K562 (cell line): ENCODE data around the gene OR4Q2. TPM values are rescaled to one million over a fixed set of nuclear protein-coding genes. Genes with fewer than 3 reads are reported as not detected.

Experiments used
- BMI1 ChIP-seq: fragments of 150-350 bp; IDR thresholded peaks from 2 replicates; pipeline ENCODE4 v1.6.1; 2014; ENCODE audit warnings: low read length
- CHAMP1 ChIP-seq: fragments of 450-650 bp; IDR thresholded peaks from 2 replicates; pipeline ENCODE4 v1.6.1; 2016; ENCODE audit warnings: mild to moderate bottlenecking
- CREB5 ChIP-seq: fragments of 250-450 bp; sonication (Bioruptor Pico); IDR thresholded peaks from 2 replicates; pipeline ENCODE4 v1.5.0; 2020; ENCODE audit warnings: mild to moderate bottlenecking
- CREBBP ChIP-seq: IDR thresholded peaks from one replicate; pipeline ENCODE4 v1.6.1; 2012; ENCODE audit warnings: low read depth, mild to moderate bottlenecking, control low read depth, inconsistent platforms, low read length
- FOXA1 ChIP-seq: fragments of 450-650 bp; IDR thresholded peaks from 2 replicates; pipeline ENCODE4 v1.6.1; 2016; ENCODE audit warnings: mild to moderate bottlenecking, borderline replicate concordance
- KAT2B ChIP-seq: IDR thresholded peaks from one replicate; pipeline ENCODE4 v1.6.1; 2012; ENCODE audit warnings: low read depth, mild to moderate bottlenecking, control low read depth, inconsistent platforms, low read length, moderate library complexity
- MAFG ChIP-seq: fragments of 450-650 bp; conservative IDR thresholded peaks from 2 replicates; pipeline ENCODE4 v1.6.1; 2016; ENCODE audit warnings: missing genetic modification characterization, missing compliant biosample characterization
- NUFIP1 ChIP-seq: fragments of 450-650 bp; IDR thresholded peaks from 2 replicates; pipeline ENCODE4 v1.6.1; 2018; ENCODE audit not compliant: partially characterized antibody
- REST ChIP-seq, 2 experiments: fragments of 450-650 bp; formaldehyde crosslinking in 1 of 2; IDR thresholded peaks; 2 replicates each; pipeline versions ENCODE4 v1.4.0 to v1.6.1; 2014 to 2020; ENCODE audit warnings: mild to moderate bottlenecking in 2 of 2, borderline replicate concordance in 1 of 2, low read depth in 1 of 2
- SIN3A ChIP-seq, 2 experiments: fragments of 150-350 bp in 1 of 2; IDR thresholded peaks; 2 replicates each; pipeline ENCODE4 v1.6.1; 2011 to 2016; ENCODE audit warnings: borderline replicate concordance in 2 of 2, low read depth in 2 of 2, low read length in 2 of 2, mild to moderate bottlenecking in 2 of 2, moderate library complexity in 2 of 2; ENCODE audit not compliant: control insufficient read depth in 1 of 2
- SMAD1 ChIP-seq: fragments of 150-350 bp; IDR thresholded peaks from 2 replicates; pipeline ENCODE4 v1.6.1; 2014; ENCODE audit warnings: low read length, low read depth; ENCODE audit not compliant: partially characterized antibody
- SMARCC2 ChIP-seq: fragments of 450-650 bp; IDR thresholded peaks from 2 replicates; pipeline ENCODE4 v1.6.1; 2017; ENCODE audit warnings: antibody characterized with exemption, moderate library complexity, mild to moderate bottlenecking, low read depth
- ZBTB7A ChIP-seq: IDR thresholded peaks from 2 replicates; pipeline ENCODE4 v1.6.1; 2011; ENCODE audit warnings: low read depth, mild to moderate bottlenecking, low read length, moderate library complexity, borderline replicate concordance; ENCODE audit not compliant: control insufficient read depth
- ZBTB9 ChIP-seq: fragments of 450-650 bp; formaldehyde crosslinking; IDR thresholded peaks from 2 replicates; pipeline ENCODE4 v1.4.0; 2020; ENCODE audit warnings: mild to moderate bottlenecking, moderate library complexity
- ZNF274 ChIP-seq: IDR thresholded peaks from 2 replicates; pipeline ENCODE4 v1.6.1; 2011; ENCODE audit warnings: low read depth, mild to moderate bottlenecking, low read length, moderate library complexity, borderline replicate concordance
- polyA plus RNA-seq, 8 experiments: library from polyadenylated mRNA; depleted of rRNA in 4 of 8; stranded (reverse) in 5 of 8; unstranded in 3 of 8; fragments of >200 nt; fragmentation: Nextera tagmentation in 2 of 8; fragmentation: Illumina TruSeq in 1 of 8; extraction: Ambion mirVana in 2 of 8; extraction: Trizol in 1 of 8; gene quantifications; 2 replicates each; pipeline versions ENCODE4 v1.2.1 to v1.2.3, GENCODE V29; 2011 to 2014; ENCODE audit warnings: inconsistent platforms in 1 of 8, missing spikeins in 1 of 8
- total RNA-seq, 7 experiments: library from RNA; depleted of rRNA in 6 of 7; stranded (reverse); fragments of >200 nt in 6 of 7; fragmentation: Illumina TruSeq in 2 of 7; extraction: Trizol in 2 of 7; gene quantifications; 2 replicates each; pipeline versions ENCODE4 v1.2.1 to v1.2.3, GENCODE V29; 2011 to 2021; ENCODE audit warnings: low replicate concordance in 1 of 7

OR4Q2 gene
- total and polyA plus RNA-seq, 9 of the 15 experiments (the other 6 are each of a cell fraction or from before 2014, with no cell fraction given) = not detected

GRCh38 chr14:20044243-20044642 lies 42.3 kb downstream of the OR4Q2 start (continued):
- TF ChIP-seq CREBBP = no peak
- TF ChIP-seq NUFIP1 = no peak
- no peak for TF ChIP-seq SIN3A (IDR thresholded peaks at IDR 0.05; ENCODE audit: borderline replicate concordance in 2 of 2, control insufficient read depth in 1 of 2, low read depth in 2 of 2, low read length in 2 of 2)
- no peak for TF ChIP-seq CHAMP1
- TF ChIP-seq MAFG (tag) = peak; percentile 20; the same call in 1 of the 2 replicates
- no peak for TF ChIP-seq KAT2B
- TF ChIP-seq SMARCC2 = no peak
- no peak for TF ChIP-seq BMI1
- 0 out of 2 replicates have a peak, but pooled peaks have one; percentile 8 for TF ChIP-seq REST (IDR thresholded peaks at IDR 0.05; ENCODE audit: borderline replicate concordance)
- no peak for TF ChIP-seq REST (CRISPR knock-in tag; IDR thresholded peaks at IDR 0.05; ENCODE audit: low read depth)
- no peak for TF ChIP-seq SMAD1
- no peak for TF ChIP-seq ZNF274
- no peak for TF ChIP-seq ZBTB9 (CRISPR knock-in tag)
- no peak for TF ChIP-seq ZBTB7A
- no peak for TF ChIP-seq CREB5
- TF ChIP-seq FOXA1 = no peak
